GM19372 (cell line): Measurements from ENCODE around the gene HRH2.
"Not testable (repeated sequence)": the region's sequence is repeated elsewhere in the genome, so short reads cannot be mapped to it uniquely, and the experiment has no call there.

Source experiments
- ATAC-seq: cut with Tn5 transposase; IDR thresholded peaks from one replicate; pipeline ENCODE4 v1.9.1; 2021; ENCODE audit warnings: mild to moderate bottlenecking, low read depth, moderate library complexity; ENCODE audit not compliant: unreplicated experiment

Gene HRH2

DNA sequence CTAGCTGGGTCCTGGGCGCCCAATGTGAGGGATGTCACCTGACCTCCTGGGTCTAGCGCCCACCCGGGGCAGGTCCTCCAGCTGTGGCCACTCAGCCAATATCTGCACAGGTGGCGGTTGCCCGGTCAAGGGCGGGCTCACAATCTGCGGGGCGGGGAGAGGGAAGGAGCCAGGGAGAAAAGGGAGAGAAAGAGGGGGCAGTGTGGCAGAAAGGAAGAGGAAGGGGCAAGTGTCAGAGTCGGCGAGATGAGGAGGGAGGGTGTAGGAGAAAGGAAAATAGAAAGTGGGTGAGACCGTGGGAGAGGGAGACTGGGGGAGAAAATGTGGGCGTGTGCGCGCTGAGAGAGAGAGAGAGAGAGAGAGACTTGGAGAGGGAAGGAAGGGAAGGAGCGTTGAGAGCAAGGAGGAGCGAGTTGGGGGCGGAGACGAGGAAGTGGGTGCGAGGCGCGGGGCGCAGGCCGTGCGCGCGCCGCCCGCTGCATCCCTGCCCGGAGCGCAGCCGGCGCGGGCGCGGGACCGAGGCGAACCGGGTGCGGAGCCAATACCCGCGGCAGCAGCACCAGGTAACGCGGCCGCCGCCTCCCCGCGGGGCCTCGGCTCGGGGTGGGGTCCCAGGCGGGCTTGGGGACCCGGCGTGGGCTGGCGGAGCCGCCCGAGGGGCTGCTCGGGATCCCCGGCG lies at the start of gene HRH2:
Gene HRH2 (plus strand): TSS at position 479 of the 679 bp plus-strand sequence. CDS start 25,163 bp downstream, outside the sequence.
- ATAC-seq = no peak

- ATAC-seq = no peak
Observed at GRCh38 chr5:175609526-175609925, 48.3 kb upstream of the HRH2 start.

DNA sequence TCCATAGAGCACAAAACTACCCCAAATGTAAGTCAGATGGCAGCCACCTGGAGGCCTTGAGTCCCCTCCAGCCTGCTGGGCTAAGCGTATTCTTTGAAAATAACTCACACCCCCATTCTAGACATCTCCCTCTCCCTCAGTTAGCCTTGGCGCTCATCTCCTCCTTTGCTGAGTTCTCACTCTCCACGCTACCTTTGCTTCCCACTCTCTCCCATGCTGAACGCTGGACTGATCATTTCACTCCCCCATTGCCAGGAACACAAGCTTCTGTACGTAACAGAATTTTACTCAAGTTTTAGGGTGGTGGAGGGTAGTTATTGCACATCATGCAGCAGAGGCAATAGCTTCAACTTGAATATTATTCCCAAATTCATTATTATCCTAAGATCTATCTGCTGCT lies 47.5 kb upstream of the HRH2 start:
- no peak for ATAC-seq

DNA sequence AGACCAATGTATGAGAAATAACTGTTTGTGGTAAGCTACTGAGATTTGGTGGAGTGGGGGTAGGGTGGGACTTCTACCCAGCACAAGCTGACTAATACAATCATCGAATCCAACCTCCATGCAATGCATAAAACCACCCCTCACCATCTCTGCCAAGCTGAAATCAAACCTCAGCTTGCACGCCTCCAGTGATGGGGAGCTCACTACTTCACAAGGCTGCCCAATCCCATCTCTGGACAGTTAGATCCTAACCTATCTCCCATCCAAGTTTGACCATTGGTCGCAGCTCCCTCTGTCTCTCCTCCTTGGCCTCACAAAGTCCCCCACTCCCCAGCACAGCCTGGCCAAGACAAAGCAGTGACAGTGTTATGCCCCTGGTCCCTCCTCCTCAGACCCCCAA lies 47.0 kb upstream of the HRH2 start:
- ATAC-seq = no peak

GRCh38 chr5:175614223-175614815 lies 43.6 kb upstream of the HRH2 start:
- ATAC-seq = no peak

DNA sequence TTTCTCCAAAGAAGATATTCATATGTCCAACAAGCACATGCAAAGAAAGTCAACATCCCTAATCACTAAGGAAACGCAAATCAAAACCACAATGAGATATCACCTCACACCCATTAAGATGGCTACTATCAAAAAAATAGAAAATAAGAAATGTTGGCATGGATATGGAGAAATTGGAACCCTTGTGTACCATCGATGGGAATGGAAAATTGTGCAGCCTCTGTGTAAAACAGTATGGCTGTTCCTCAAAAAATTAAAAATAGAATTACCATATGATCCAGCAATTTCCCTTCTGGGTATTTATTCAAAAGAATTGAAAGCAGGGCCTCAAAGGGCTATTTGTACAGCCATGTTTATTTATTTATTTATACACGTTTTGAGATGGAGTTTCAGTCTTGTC lies 43.0 kb upstream of the HRH2 start:
- ATAC-seq = no peak

DNA sequence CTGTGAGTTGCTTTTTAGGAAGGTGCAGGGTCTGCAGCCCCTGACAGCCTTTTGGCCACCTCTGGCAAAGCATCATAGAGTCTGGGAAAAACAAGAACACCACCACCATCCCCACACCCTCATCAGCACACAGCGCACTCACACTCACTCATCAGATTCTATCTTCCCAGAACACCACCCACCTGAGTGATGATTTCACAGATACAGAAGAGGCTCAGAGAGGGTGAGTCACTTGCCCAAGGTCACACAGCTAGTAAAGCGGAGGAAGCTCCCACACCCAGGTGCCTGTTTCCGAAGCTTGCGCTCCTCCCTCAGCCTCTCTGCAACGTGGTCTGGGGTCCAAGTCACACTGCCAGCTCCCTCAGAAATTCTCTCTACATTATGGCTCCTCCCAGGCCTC lies 41.8 kb upstream of the HRH2 start:
- ATAC-seq = no peak

DNA sequence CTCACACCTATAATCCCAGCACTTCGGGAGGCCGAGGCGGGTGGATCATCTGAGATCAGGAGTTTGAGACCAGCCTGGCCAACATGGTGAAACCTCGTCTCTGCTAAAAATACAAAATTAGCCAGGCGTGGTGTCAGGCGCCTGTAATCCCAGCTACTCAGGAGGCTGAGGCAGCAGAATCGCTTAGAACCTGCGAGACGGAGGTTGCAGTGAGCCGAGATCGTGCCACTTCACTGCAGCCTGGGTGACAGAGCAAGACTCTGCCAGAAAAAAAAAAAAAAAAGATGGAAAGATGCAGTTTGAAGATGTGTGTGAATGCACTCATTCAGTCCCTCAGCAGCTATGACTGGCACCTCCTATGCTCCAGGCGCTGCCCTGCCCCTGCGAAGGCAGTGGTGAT lies 41.3 kb upstream of the HRH2 start:
- not testable (repeated sequence) for ATAC-seq

GRCh38 chr5:175617447-175617846 lies 40.4 kb upstream of the HRH2 start:
- no peak for ATAC-seq

- no peak for ATAC-seq
Observed at GRCh38 chr5:175620527-175620926, 37.3 kb upstream of the HRH2 start.

GRCh38 chr5:175621971-175622370 lies 35.9 kb upstream of the HRH2 start:
- ATAC-seq = no peak

DNA sequence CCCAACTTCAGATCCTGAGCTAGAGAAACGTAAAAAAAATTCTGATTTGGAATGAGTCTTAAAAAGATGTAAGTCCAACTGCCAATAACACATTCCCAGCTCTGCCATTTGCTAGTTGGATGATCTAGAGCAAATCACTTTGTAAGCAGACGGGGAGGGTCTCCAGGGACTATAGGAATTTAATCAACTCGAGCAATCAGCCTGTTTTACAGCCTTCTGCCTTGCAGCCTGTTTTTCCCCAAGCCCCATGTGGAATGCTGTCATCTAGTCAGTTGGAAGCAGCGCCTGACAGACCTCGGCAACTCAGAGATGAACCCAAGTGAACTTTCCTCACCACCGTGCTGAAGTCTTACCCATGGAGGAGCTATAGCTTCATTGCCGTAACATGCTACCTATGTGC lies 34.8 kb upstream of the HRH2 start:
- no peak for ATAC-seq

DNA sequence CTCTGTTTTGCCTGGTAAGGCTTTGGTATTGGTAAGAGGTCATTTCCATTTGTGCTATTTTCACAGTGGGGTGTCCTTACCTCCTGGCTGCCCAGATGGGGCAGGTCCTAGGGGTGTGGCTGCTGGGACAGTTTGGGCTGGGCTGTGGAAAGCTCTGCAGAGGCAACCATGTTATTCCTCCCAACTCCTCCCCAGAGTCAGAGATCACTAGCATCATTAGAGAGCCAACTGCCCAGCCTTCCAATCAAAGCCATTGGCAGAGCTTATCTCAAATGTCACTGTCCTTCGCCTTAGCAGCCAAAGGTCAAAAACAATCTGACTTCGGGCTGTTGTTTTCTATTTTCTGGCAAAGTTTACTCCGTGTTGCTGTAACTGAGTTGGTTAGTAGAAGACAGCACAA lies 33.6 kb upstream of the HRH2 start:
- no peak for ATAC-seq

DNA sequence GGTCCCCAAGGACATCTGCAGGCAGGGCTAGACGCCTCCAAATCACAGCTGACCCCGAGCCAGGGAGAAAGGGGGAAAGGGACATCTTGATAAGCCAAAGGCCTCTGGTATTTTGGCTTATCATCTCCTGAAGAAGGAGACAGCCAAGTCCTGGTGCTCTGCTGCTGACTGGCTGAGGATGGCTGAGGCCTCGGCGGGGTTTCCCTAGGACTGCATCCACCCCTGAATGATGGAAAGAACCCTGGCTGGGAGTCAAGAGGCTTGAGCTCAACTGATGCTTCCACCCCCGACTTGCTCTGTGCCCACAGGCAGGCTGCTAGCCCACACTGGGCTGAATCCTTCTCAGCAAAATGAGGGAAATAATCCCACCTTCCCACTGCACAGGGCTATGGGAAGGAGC lies 30.9 kb upstream of the HRH2 start:
- ATAC-seq = no peak

- ATAC-seq = no peak
Observed at GRCh38 chr5:175627739-175628138, 30.1 kb upstream of the HRH2 start.

- no peak for ATAC-seq
Observed at GRCh38 chr5:175628668-175629067, 29.2 kb upstream of the HRH2 start.

DNA sequence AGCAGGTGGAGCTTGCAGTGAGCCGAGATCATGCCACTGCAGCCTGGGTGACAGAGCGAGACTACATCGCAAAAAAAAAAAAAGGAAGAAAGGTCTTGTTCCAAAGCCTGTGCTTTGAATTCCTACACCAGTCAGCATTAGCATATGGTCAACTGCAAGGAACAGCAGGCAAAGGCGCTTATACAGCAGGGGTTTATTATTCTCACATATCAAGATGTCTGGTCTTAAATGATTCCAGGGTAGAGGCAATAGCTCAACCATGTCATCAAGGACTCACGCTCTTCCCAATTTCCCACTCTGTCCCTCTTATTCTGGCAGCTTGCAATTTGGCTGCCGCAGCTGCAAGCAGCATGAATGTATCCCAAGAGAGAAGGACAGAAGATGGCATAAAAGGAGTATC lies 28.6 kb upstream of the HRH2 start:
- ATAC-seq = no peak

- no peak for ATAC-seq
Observed at GRCh38 chr5:175629793-175630192, 28.1 kb upstream of the HRH2 start.

GRCh38 chr5:175635854-175636584 lies 21.9 kb upstream of the HRH2 start:
- ATAC-seq = no peak

GRCh38 chr5:175638305-175638704 lies 19.6 kb upstream of the HRH2 start:
- no peak for ATAC-seq

DNA sequence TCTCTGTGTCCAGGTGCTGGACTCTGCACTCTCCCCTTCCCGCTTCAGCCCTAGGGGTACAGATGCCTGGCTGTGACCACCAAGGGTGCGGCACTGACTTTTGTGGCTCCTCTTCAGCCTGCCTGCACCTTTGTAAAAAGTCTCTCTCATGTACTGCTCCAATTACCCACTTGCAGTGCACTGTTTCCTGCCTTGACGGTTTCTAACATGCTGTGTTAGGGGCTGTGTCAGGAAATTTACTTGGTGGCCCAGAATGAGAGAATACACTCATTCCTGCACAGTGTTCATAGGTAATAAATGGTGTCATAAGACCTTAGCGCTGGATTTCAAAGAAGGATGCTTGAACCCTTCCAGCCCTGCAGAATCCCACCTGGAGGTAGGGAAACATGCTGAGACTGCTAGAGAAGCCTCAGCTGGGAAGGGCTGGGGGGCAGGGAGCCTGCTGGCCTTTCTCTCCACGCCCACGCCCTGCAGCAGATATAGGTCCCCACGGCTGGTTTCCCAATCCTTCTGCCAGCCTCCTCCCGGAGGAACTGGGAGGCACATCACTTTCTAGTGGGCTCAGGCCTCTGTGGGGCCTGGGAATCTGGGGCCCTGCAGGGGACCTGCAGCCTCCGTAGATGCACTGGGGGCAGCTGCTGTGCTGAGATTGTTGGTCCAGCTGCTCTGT lies 17.6 kb upstream of the HRH2 start:
- ATAC-seq = no peak
